ENCODE results near the gene VEGFC.

Gene VEGFC

DNA sequence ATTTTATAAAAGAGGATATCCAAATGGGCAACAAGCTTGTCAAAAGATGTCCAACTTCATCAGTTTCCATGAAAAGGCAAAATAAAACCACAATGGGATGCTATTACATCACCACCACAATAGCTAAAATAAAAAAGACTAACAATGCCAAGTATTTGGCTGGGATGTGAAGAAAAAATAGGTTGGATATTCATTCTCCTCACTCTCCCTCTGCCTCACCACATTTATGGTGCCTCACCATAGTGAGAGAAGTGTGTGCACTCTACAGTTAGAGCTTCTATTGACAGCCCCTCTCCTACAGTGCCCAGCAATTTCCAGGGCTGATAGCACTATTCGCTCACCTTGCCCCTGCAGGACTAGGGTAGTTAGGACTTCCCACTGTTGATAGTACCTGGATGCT, 25.5 kb downstream of the VEGFC start:
- Histone ChIP-seq H3K4me3 (ENCODE audit: low read length in 2 of 2) (no peak overlapping the region), H3K27ac (ENCODE audit: low read depth in 2 of 2, low read length in 2 of 2) (no peak overlapping the region)

DNA sequence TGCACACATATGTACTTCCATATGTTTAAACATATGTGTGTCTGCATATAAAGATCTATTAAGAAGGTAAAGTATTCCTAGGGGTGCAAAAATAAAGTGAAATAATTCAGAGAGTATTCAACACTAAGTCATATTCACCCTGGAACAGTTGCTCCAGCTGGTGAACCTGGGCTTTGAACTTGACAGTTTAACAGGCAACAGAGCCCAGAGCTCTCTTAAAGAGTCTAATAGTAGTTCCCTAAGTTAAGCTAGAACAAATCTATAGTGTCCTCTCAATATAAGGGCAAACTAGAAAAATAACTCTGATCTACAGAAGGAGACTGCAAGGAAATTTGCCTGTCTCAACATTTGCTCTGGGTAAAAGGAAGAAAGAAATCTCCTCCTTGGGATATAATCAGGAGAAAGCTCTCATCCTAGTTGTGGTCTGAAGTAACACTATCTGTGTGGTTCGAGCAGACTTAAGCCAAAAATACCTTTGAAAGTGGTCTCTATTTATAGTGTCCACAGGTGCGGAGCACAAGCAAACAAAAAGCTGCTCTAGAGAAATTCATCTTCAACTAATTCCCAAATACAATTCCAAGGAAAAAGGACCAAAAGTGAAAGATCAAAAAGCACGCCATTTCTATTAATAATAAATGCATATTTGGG, 29.9 kb downstream of the VEGFC start:
- no peaks in the 10 kb centered on the region for H3K27me3 ChIP-seq (ENCODE audit: control insufficient read depth in 2 of 2, insufficient read depth in 2 of 2, low read length in 2 of 2)
- H3K4me3 ChIP-seq (ENCODE audit: low read length in 2 of 2) = no peak overlapping the region
- H3K4me1 ChIP-seq (ENCODE audit: control insufficient read depth in 2 of 2, insufficient read depth in 2 of 2, low read length in 2 of 2) = no peaks in the 10 kb centered on the region
- no peaks in the 10 kb centered on the region for H3K9me3 ChIP-seq (ENCODE audit: control insufficient read depth in 2 of 2, low read length in 2 of 2)
- no peaks in the 10 kb centered on the region for H3K36me3 ChIP-seq (ENCODE audit: control insufficient read depth in 2 of 2, insufficient read depth in 2 of 2, low read length in 2 of 2)
- no peak overlapping the region for H3K9ac ChIP-seq (ENCODE audit: low read depth in 1 of 2, low read length in 2 of 2)
- no peak overlapping the region for H3K27ac ChIP-seq (ENCODE audit: low read depth in 2 of 2, low read length in 2 of 2)

More for the DNA sequence above, 25.5 kb downstream of the VEGFC start:
- Histone ChIP-seq H3K36me3 (ENCODE audit: control insufficient read depth in 2 of 2, insufficient read depth in 2 of 2, low read length in 2 of 2) (no peaks in the 10 kb centered on the region), H3K9ac (ENCODE audit: low read depth in 1 of 2, low read length in 2 of 2) (no peak overlapping the region), H3K9me3 (ENCODE audit: control insufficient read depth in 2 of 2, low read length in 2 of 2) (no peaks in the 10 kb centered on the region), H3K27me3 (ENCODE audit: control insufficient read depth in 2 of 2, insufficient read depth in 2 of 2, low read length in 2 of 2) (no peaks in the 10 kb centered on the region), H3K4me1 (ENCODE audit: control insufficient read depth in 2 of 2, insufficient read depth in 2 of 2, low read length in 2 of 2) (no peaks in the 10 kb centered on the region)

GRCh38 chr4:176761872-176762271, 30.9 kb downstream of the VEGFC start:
- H3K9ac ChIP-seq (ENCODE audit: low read depth in 1 of 2, low read length in 2 of 2) = no peak overlapping the region
- no peaks in the 10 kb centered on the region for H3K27me3 ChIP-seq (ENCODE audit: control insufficient read depth in 2 of 2, insufficient read depth in 2 of 2, low read length in 2 of 2)
- no peak overlapping the region for H3K4me3 ChIP-seq (ENCODE audit: low read length in 2 of 2)
- H3K9me3 ChIP-seq (ENCODE audit: control insufficient read depth in 2 of 2, low read length in 2 of 2) = no peaks in the 10 kb centered on the region
- no peak overlapping the region for H3K27ac ChIP-seq (ENCODE audit: low read depth in 2 of 2, low read length in 2 of 2)
- H3K4me1 ChIP-seq (ENCODE audit: control insufficient read depth in 2 of 2, insufficient read depth in 2 of 2, low read length in 2 of 2) = no peaks in the 10 kb centered on the region
- H3K36me3 ChIP-seq (ENCODE audit: control insufficient read depth in 2 of 2, insufficient read depth in 2 of 2, low read length in 2 of 2) = no peaks in the 10 kb centered on the region

GRCh38 chr4:176760471-176760870, 32.3 kb downstream of the VEGFC start:
- Histone ChIP-seq H3K36me3 (ENCODE audit: control insufficient read depth in 2 of 2, insufficient read depth in 2 of 2, low read length in 2 of 2) (no peaks in the 10 kb centered on the region), H3K9ac (ENCODE audit: low read depth in 1 of 2, low read length in 2 of 2) (no peak overlapping the region), H3K4me1 (ENCODE audit: control insufficient read depth in 2 of 2, insufficient read depth in 2 of 2, low read length in 2 of 2) (no peaks in the 10 kb centered on the region), H3K27me3 (ENCODE audit: control insufficient read depth in 2 of 2, insufficient read depth in 2 of 2, low read length in 2 of 2) (no peaks in the 10 kb centered on the region), H3K27ac (ENCODE audit: low read depth in 2 of 2, low read length in 2 of 2) (no peak overlapping the region), H3K9me3 (ENCODE audit: control insufficient read depth in 2 of 2, low read length in 2 of 2) (no peaks in the 10 kb centered on the region), H3K4me3 (ENCODE audit: low read length in 2 of 2) (no peak overlapping the region)

DNA sequence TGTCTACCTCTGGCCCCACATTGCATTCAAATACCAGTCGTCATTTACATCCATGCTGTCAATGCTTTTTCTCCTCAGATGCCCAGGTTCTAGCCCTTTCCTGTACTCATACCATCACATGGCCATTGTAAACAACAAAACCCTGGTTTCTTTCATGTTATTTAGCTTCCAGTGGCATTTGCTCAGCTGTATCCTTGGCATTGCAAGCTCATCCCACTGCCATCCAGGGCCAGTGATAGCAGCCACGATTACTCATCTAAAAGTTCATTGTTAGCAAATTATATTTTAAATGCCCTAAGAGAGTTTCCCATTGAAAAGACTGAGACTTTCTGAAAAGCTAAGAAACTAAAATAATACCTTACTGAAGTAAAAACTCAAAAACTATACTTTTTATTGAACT, 34.0 kb downstream of the VEGFC start:
- Histone ChIP-seq H3K4me1 (ENCODE audit: control insufficient read depth in 2 of 2, insufficient read depth in 2 of 2, low read length in 2 of 2) (no peaks in the 10 kb centered on the region), H3K36me3 (ENCODE audit: control insufficient read depth in 2 of 2, insufficient read depth in 2 of 2, low read length in 2 of 2) (no peaks in the 10 kb centered on the region), H3K27ac (ENCODE audit: low read depth in 2 of 2, low read length in 2 of 2) (no peak overlapping the region), H3K9me3 (ENCODE audit: control insufficient read depth in 2 of 2, low read length in 2 of 2) (no peaks in the 10 kb centered on the region), H3K27me3 (ENCODE audit: control insufficient read depth in 2 of 2, insufficient read depth in 2 of 2, low read length in 2 of 2) (no peaks in the 10 kb centered on the region), H3K9ac (ENCODE audit: low read depth in 1 of 2, low read length in 2 of 2) (no peak overlapping the region), H3K4me3 (ENCODE audit: low read length in 2 of 2) (no peak overlapping the region)

- Histone ChIP-seq H3K9ac (ENCODE audit: low read depth in 1 of 2, low read length in 2 of 2) (no peak overlapping the region), H3K27me3 (ENCODE audit: control insufficient read depth in 2 of 2, insufficient read depth in 2 of 2, low read length in 2 of 2) (no peaks in the 10 kb centered on the region), H3K4me3 (ENCODE audit: low read length in 2 of 2) (no peak overlapping the region), H3K4me1 (ENCODE audit: control insufficient read depth in 2 of 2, insufficient read depth in 2 of 2, low read length in 2 of 2) (no peaks in the 10 kb centered on the region), H3K9me3 (ENCODE audit: control insufficient read depth in 2 of 2, low read length in 2 of 2) (no peaks in the 10 kb centered on the region), H3K36me3 (ENCODE audit: control insufficient read depth in 2 of 2, insufficient read depth in 2 of 2, low read length in 2 of 2) (no peaks in the 10 kb centered on the region), H3K27ac (ENCODE audit: low read depth in 2 of 2, low read length in 2 of 2) (no peak overlapping the region)
Observed at GRCh38 chr4:176758323-176758722, 34.4 kb downstream of the VEGFC start.

DNA sequence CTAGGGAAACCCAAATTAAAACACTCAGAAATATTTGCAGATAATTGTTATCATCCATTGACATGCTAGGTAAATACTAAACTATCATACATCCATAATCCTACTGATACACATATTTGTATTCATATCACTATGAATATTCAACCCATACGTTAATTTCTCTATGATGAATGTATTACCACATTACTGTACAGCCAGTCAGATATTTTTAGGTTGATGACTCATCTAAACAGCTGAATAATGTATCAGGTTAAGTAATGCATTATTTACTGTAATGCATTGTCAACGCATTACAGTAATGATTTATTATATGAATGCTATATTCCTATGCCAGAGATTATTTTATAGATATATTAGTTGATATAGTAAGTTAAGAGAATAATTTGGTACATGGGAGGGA, 37.1 kb downstream of the VEGFC start:
- Histone ChIP-seq H3K9ac (ENCODE audit: low read depth in 1 of 2, low read length in 2 of 2) (no peak overlapping the region), H3K4me3 (ENCODE audit: low read length in 2 of 2) (no peak overlapping the region), H3K27me3 (ENCODE audit: control insufficient read depth in 2 of 2, insufficient read depth in 2 of 2, low read length in 2 of 2) (no peaks in the 10 kb centered on the region), H3K9me3 (ENCODE audit: control insufficient read depth in 2 of 2, low read length in 2 of 2) (no peaks in the 10 kb centered on the region), H3K27ac (ENCODE audit: low read depth in 2 of 2, low read length in 2 of 2) (no peak overlapping the region), H3K4me1 (ENCODE audit: control insufficient read depth in 2 of 2, insufficient read depth in 2 of 2, low read length in 2 of 2) (no peaks in the 10 kb centered on the region), H3K36me3 (ENCODE audit: control insufficient read depth in 2 of 2, insufficient read depth in 2 of 2, low read length in 2 of 2) (no peaks in the 10 kb centered on the region)

GRCh38 chr4:176755001-176755400, 37.7 kb downstream of the VEGFC start:
- no peak overlapping the region for H3K9ac ChIP-seq (ENCODE audit: low read depth in 1 of 2, low read length in 2 of 2)
- H3K4me1 ChIP-seq (ENCODE audit: control insufficient read depth in 2 of 2, insufficient read depth in 2 of 2, low read length in 2 of 2) = no peaks in the 10 kb centered on the region
- H3K9me3 ChIP-seq (ENCODE audit: control insufficient read depth in 2 of 2, low read length in 2 of 2) = no peaks in the 10 kb centered on the region
- no peaks in the 10 kb centered on the region for H3K36me3 ChIP-seq (ENCODE audit: control insufficient read depth in 2 of 2, insufficient read depth in 2 of 2, low read length in 2 of 2)
- no peak overlapping the region for H3K4me3 ChIP-seq (ENCODE audit: low read length in 2 of 2)
- H3K27ac ChIP-seq (ENCODE audit: low read depth in 2 of 2, low read length in 2 of 2) = no peak overlapping the region
- no peaks in the 10 kb centered on the region for H3K27me3 ChIP-seq (ENCODE audit: control insufficient read depth in 2 of 2, insufficient read depth in 2 of 2, low read length in 2 of 2)

- Histone ChIP-seq H3K4me1 (ENCODE audit: control insufficient read depth in 2 of 2, insufficient read depth in 2 of 2, low read length in 2 of 2) (no peaks in the 10 kb centered on the region), H3K27ac (ENCODE audit: low read depth in 2 of 2, low read length in 2 of 2) (no peak overlapping the region), H3K4me3 (ENCODE audit: low read length in 2 of 2) (no peak overlapping the region), H3K36me3 (ENCODE audit: control insufficient read depth in 2 of 2, insufficient read depth in 2 of 2, low read length in 2 of 2) (no peaks in the 10 kb centered on the region), H3K9ac (ENCODE audit: low read depth in 1 of 2, low read length in 2 of 2) (no peak overlapping the region), H3K27me3 (ENCODE audit: control insufficient read depth in 2 of 2, insufficient read depth in 2 of 2, low read length in 2 of 2) (no peaks in the 10 kb centered on the region), H3K9me3 (ENCODE audit: control insufficient read depth in 2 of 2, low read length in 2 of 2) (no peaks in the 10 kb centered on the region)
Observed at GRCh38 chr4:176753049-176753448, 39.7 kb downstream of the VEGFC start.

DNA sequence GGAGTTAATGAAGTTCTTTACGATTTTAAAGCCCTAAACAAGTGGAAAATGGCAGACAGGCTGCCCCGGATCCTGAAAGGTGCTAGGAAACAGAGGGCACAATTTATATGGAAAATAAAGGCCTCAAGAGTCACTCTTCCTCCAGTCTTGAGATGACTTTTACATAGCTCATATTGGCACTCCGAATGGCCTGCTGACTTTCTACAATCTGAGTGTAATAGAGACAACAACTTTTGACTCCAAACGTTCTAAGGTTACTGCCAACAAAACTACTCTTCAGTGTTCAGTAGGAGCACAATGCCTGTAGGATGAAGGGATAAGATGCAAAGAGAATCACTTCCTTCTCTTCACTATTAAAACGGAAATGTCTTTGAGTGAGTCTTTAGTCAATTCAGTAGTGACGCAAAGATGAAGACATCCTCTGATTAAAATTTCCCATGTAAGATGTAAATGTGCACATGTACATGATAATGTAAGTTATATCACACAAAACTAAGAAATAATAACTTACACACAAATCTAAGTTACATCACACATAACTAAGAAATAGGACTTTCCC, 40.5 kb downstream of the VEGFC start:
- Histone ChIP-seq H3K4me3 (ENCODE audit: low read length in 2 of 2) (no peak overlapping the region), H3K9me3 (ENCODE audit: control insufficient read depth in 2 of 2, low read length in 2 of 2) (no peaks in the 10 kb centered on the region), H3K27ac (ENCODE audit: low read depth in 2 of 2, low read length in 2 of 2) (no peak overlapping the region), H3K9ac (ENCODE audit: low read depth in 1 of 2, low read length in 2 of 2) (no peak overlapping the region), H3K4me1 (ENCODE audit: control insufficient read depth in 2 of 2, insufficient read depth in 2 of 2, low read length in 2 of 2) (no peaks in the 10 kb centered on the region), H3K27me3 (ENCODE audit: control insufficient read depth in 2 of 2, insufficient read depth in 2 of 2, low read length in 2 of 2) (no peaks in the 10 kb centered on the region), H3K36me3 (ENCODE audit: control insufficient read depth in 2 of 2, insufficient read depth in 2 of 2, low read length in 2 of 2) (no peaks in the 10 kb centered on the region)

All from mucosa of rectum (tissue), 2 donors.